ENCODE data around the gene EFR3B. TPM values are rescaled to one million over a fixed set of nuclear protein-coding genes. Genes with fewer than 3 reads are reported as not detected.

The EFR3B gene
- total and polyA plus RNA-seq, 2 of the 13 experiments (the other 11 are each of a cell fraction or from before 2014, with no cell fraction given), result 0.42 TPM

GRCh38 chr2:25177211-25177611 is 135.3 kb downstream of the EFR3B start:
- Histone ChIP-seq H3K27ac (ENCODE audit: extremely low read length, insufficient read depth, low read length) (no peak overlapping the region), H3K79me2 (ENCODE audit: insufficient read depth, low read length) (no peaks in the 10 kb centered on the region), H3K4me1 (ENCODE audit: insufficient read depth, low read length) (peaks cover 7% of the 10 kb centered on the region), H3K27me3 (ENCODE audit: control insufficient read depth in 1 of 2, insufficient read depth in 2 of 2, low read length in 2 of 2) (peaks cover 8 to 28% of the 10 kb centered on the region in 2 experiments; a peak in 3 of 5 replicates), H3K4me2 (ENCODE audit: low read depth, low read length) (no peak overlapping the region), H4K20me1 (ENCODE audit: insufficient read depth, low read length) (no peaks in the 10 kb centered on the region), H3K36me3 (replicated peaks in 1 of 2; ENCODE audit: control insufficient read depth in 1 of 2, insufficient read depth in 2 of 2, low read length in 2 of 2) (no peaks in the 10 kb centered on the region), H2AFZ (ENCODE audit: low read length) (no peak overlapping the region), H3K9ac (ENCODE audit: insufficient read depth, low read depth, low read length) (no peak overlapping the region), H3K9me3 (ENCODE audit: low read length) (peaks cover 7% of the 10 kb centered on the region; the same call in 1 of the 2 replicates), H3K4me3 (replicated peaks in 1 of 3; ENCODE audit: insufficient read depth in 1 of 3, low read depth in 2 of 3, low read length in 3 of 3) (no peak overlapping the region)
- in situ Hi-C loops (cut with HindIII; ENCODE audit: extremely low pct_ligation_motif_present, low pct_unique_long_range_greater_than_20kb), result no loop called here
- no TSS peak for BruUV-seq (replicated peaks)
- intact Hi-C loops (cut with micrococcal nuclease; ENCODE audit: unreplicated experiment), result no loop called here
- ChIA-PET CTCF (ENCODE audit: low intra/inter-chr PET ratio, low total read pairs) (no interaction called here), POLR2A (no interaction called here)
- 22% methylated on average over 8 of the region's 8 CpGs for WGBS (ENCODE audit: low lambda C conversion rate)
- TF ChIP-seq IKZF4 (CRISPR knock-in tag; IDR thresholded peaks at IDR 0.05; ENCODE audit: borderline replicate concordance, low read depth, not compliant biosample characterization) (no peak), ZSCAN25 (CRISPR knock-in tag; IDR thresholded peaks at IDR 0.05) (no peak)
- FAIRE-seq, result no peak
- no peak for DNase-seq (ENCODE audit: low spot score)
- ATAC-seq, result no peak; the same call in 2 of the 3 replicates

- no peaks in the 10 kb centered on the region for H3K79me2 ChIP-seq (ENCODE audit: insufficient read depth, low read length)
- DNase-seq (ENCODE audit: low spot score) (no peak), FAIRE-seq (no peak), ATAC-seq (no peak)
- intact Hi-C loops (cut with micrococcal nuclease; ENCODE audit: unreplicated experiment), result no loop called here
- TF ChIP-seq ZC3H13 (CRISPR knock-in tag; IDR thresholded peaks at IDR 0.05), result no peak
- no peak for TF ChIP-seq ZNF672 (CRISPR knock-in tag; IDR thresholded peaks at IDR 0.05)
- ChIA-PET CTCF (ENCODE audit: low intra/inter-chr PET ratio, low total read pairs) (no interaction called here), POLR2A (no interaction called here)
- H3K36me3 ChIP-seq (replicated peaks in 1 of 2; ENCODE audit: control insufficient read depth in 1 of 2, insufficient read depth in 2 of 2, low read length in 2 of 2), result no peaks in the 10 kb centered on the region
- BruUV-seq (replicated peaks), result no TSS peak
- no peaks in the 10 kb centered on the region for H3K4me1 ChIP-seq (ENCODE audit: insufficient read depth, low read length)
- WGBS (ENCODE audit: low lambda C conversion rate), result 18% methylated on average over 10 of the region's 10 CpGs
- H3K27ac ChIP-seq (ENCODE audit: extremely low read length, insufficient read depth, low read length), result no peak overlapping the region
- H3K4me2 ChIP-seq (ENCODE audit: low read depth, low read length), result no peak overlapping the region
- H3K4me3 ChIP-seq (replicated peaks in 1 of 3; ENCODE audit: insufficient read depth in 1 of 3, low read depth in 2 of 3, low read length in 3 of 3), result no peak overlapping the region
- peaks cover 7% of the 10 kb centered on the region; the same call in 1 of the 2 replicates for H3K9me3 ChIP-seq (ENCODE audit: low read length)
- peaks cover 8 to 28% of the 10 kb centered on the region in 2 experiments; a peak in 3 of 5 replicates for H3K27me3 ChIP-seq (ENCODE audit: control insufficient read depth in 1 of 2, insufficient read depth in 2 of 2, low read length in 2 of 2)
- in situ Hi-C loops (cut with HindIII; ENCODE audit: extremely low pct_ligation_motif_present, low pct_unique_long_range_greater_than_20kb), result no loop called here
- H2AFZ ChIP-seq (ENCODE audit: low read length), result no peak overlapping the region
- no peak overlapping the region for H3K9ac ChIP-seq (ENCODE audit: insufficient read depth, low read depth, low read length)
- no peaks in the 10 kb centered on the region for H4K20me1 ChIP-seq (ENCODE audit: insufficient read depth, low read length)
Measured at GRCh38 chr2:25178976-25179375, 137.1 kb downstream of the EFR3B start.
